Muscle layer of duodenum (tissue), 2 donors: ENCODE results near the gene PTGIS.

Source experiments
- H3K27ac ChIP-seq: one replicate; pipeline ENCODE4 v1.7.0; 2013; ENCODE audit warnings: mild to moderate bottlenecking, low read length
- H3K27me3 ChIP-seq: one replicate; pipeline ENCODE4 v1.7.0; 2013; ENCODE audit warnings: low read depth, mild to moderate bottlenecking, control low read depth, low read length
- H3K36me3 ChIP-seq, 2 donors: one replicate each; pipeline ENCODE4 v1.7.0; 2013; ENCODE audit warnings: low read length in 2 of 2, control low read depth in 1 of 2, mild to moderate bottlenecking in 1 of 2; ENCODE audit not compliant: insufficient read depth in 2 of 2, control insufficient read depth in 1 of 2
- H3K4me1 ChIP-seq, 2 donors: one replicate each; pipeline ENCODE4 v1.7.0; 2013; ENCODE audit warnings: low read length in 2 of 2, mild to moderate bottlenecking in 2 of 2, control low read depth in 1 of 2, moderate library complexity in 1 of 2; ENCODE audit not compliant: insufficient read depth in 2 of 2, control insufficient read depth in 1 of 2
- H3K4me3 ChIP-seq, 2 donors: one replicate each; pipeline ENCODE4 v1.7.0; 2013; ENCODE audit warnings: low read length in 2 of 2, low read depth in 1 of 2, mild to moderate bottlenecking in 1 of 2
- H3K9me3 ChIP-seq, 2 donors: one replicate each; pipeline ENCODE4 v1.7.0; 2013; ENCODE audit warnings: low read length in 2 of 2, control low read depth in 1 of 2, mild to moderate bottlenecking in 1 of 2; ENCODE audit not compliant: control insufficient read depth in 1 of 2
- donor health status: healthy.

PTGIS gene

DNA sequence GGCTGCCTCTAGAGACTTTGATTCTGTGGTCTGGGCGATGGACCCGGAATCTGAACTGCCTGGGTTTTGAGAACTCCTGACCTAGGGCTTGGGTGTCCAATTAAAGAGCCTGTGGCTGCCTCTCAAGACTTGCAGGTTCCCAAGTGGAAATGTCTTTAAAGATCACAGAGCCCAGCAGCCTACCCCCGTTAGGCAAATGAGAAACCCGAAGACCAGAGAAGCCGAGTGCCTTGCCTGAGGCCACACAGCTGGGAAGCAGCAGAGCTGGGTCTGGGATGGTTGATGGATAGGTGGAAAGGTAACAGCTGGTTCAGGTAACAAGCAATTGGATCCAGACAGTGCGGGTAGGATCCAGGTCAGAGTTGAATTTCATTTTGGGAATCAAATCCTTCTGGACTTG is 111.3 kb downstream of the PTGIS start:
- H3K4me3 ChIP-seq = no peak overlapping the region
- H3K4me1 ChIP-seq = peaks cover 0 to 14% of the 10 kb centered on the region in 2 donors
- H3K27ac ChIP-seq = no peak overlapping the region
- no peaks in the 10 kb centered on the region for H3K27me3 ChIP-seq
- no peaks in the 10 kb centered on the region for H3K36me3 ChIP-seq
- H3K9me3 ChIP-seq = no peaks in the 10 kb centered on the region

DNA sequence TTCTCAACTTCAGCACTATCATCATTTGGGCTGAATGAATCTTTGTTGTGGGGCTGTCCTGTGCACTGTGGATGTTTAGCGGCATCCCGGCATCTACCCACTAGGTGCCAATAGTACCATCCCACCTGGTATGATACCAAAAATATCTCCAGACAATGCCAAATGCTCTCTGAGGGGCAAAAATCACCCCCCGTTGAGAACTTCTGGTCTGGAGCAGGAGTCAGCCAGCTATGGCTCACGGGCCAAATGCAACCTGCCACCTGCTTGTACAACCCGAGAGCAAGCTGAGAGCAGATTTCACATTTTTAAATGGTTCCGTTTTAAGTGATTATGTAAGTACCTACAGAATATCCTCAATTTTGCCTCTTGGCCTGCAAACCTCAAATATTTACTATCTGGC is 112.2 kb downstream of the PTGIS start:
- Histone ChIP-seq H3K4me3 (no peak overlapping the region), H3K27me3 (no peaks in the 10 kb centered on the region), H3K9me3 (no peaks in the 10 kb centered on the region), H3K4me1 (peaks cover 0 to 16% of the 10 kb centered on the region in 2 donors), H3K27ac (no peak overlapping the region), H3K36me3 (no peaks in the 10 kb centered on the region)
